HepG2 (cell line): ENCODE measurements around the gene MACROD2. TPM values are rescaled to one million over a fixed set of nuclear protein-coding genes. Genes with fewer than 3 reads are reported as not detected.

Experiments
- ATAC-seq: fragments of 200-7000 bp; cut with Tn5 transposase; 3 replicates; pipeline ENCODE4 v1.9.1; 2020; ENCODE audit warnings: mild to moderate bottlenecking, moderate library complexity
- BruUV-seq: library from RNA; stranded (reverse); fragments of 400-500 nt; replicated peaks from 2 replicates; lab custom pipeline; 2021; lab: Mats Ljungman, UMichigan
- CTCF ChIA-PET: fragments of 300-600 bp; formaldehyde crosslinking; extraction: SDS; loops from one replicate; lab custom pipeline; 2021; ENCODE audit warnings: low total read pairs, inconsistent platforms, low intra/inter-chr PET ratio; lab: Yijun Ruan, JAX
- POLR2A ChIA-PET: fragments of 350-600 bp; sonication (Branson Sonifier 250); formaldehyde crosslinking; loops from one replicate; lab custom pipeline; 2020; ENCODE audit warnings: antibody characterized with exemption, inconsistent platforms; lab: Yijun Ruan, JAX
- DNase-seq: peaks from one replicate; pipeline ENCODE4 v3.0.0-alpha.2; 2015; ENCODE audit warnings: low spot score
- FAIRE-seq: peaks from 3 replicates; lab custom pipeline; 2011; peaks lifted over from hg19 to GRCh38; lab: Jason Lieb, UNC
- H2AFZ ChIP-seq: one replicate; pipeline ENCODE4 v1.6.1; 2011; ENCODE audit warnings: low read length, inconsistent platforms
- H3K27ac ChIP-seq: fragments of 300-600 bp; 3 replicates; pipeline ENCODE4 v1.8.0; 2011; ENCODE audit warnings: mixed run types, mild to moderate bottlenecking, mixed read lengths, low read length, inconsistent platforms; ENCODE audit not compliant: insufficient read depth; ENCODE audit errors: extremely low read length
- H3K27me3 ChIP-seq, 2 experiments: fragments of 200-600 bp in 1 of 2; 2 replicates in 1 of 2; 3 replicates in 1 of 2; pipeline versions ENCODE4 v1.6.0 to v1.8.0; 2011; ENCODE audit warnings: low read length in 2 of 2, mild to moderate bottlenecking in 2 of 2, moderate library complexity in 2 of 2, inconsistent platforms in 1 of 2; ENCODE audit not compliant: insufficient read depth in 2 of 2, control insufficient read depth in 1 of 2
- H3K36me3 ChIP-seq, 2 experiments: fragments of 200-600 bp in 1 of 2; replicated peaks in 1 of 2; 2 replicates in 1 of 2; 3 replicates in 1 of 2; pipeline versions ENCODE4 v1.5.1 to v1.8.0; 2011; ENCODE audit warnings: low read length in 2 of 2, inconsistent platforms in 1 of 2; ENCODE audit not compliant: insufficient read depth in 2 of 2, control insufficient read depth in 1 of 2
- H3K4me1 ChIP-seq: 2 replicates; pipeline ENCODE4 v1.5.1; 2012; ENCODE audit warnings: low read length, inconsistent platforms; ENCODE audit not compliant: insufficient read depth
- H3K4me2 ChIP-seq: 2 replicates; pipeline ENCODE4 v1.6.0; 2011; ENCODE audit warnings: low read depth, low read length, inconsistent platforms
- H3K4me3 ChIP-seq, 3 experiments: fragments of 200-600 bp in 1 of 3; sonication (generic), shearing (Covaris generic) in 1 of 3; replicated peaks in 1 of 3; 2 replicates each; pipeline ENCODE4 v1.5.1; 2011 to 2016; ENCODE audit warnings: low read length in 3 of 3, inconsistent platforms in 2 of 3, low read depth in 2 of 3, mild to moderate bottlenecking in 2 of 3, control low read depth in 1 of 3, mixed read lengths in 1 of 3; ENCODE audit not compliant: insufficient read depth in 1 of 3
- H3K79me2 ChIP-seq: one replicate; pipeline ENCODE4 v1.6.1; 2011; ENCODE audit warnings: low read length, inconsistent platforms; ENCODE audit not compliant: insufficient read depth
- H3K9ac ChIP-seq: 2 replicates; pipeline ENCODE4 v1.6.0; 2011; ENCODE audit warnings: mild to moderate bottlenecking, low read depth, low read length, inconsistent platforms; ENCODE audit not compliant: insufficient read depth
- H3K9me3 ChIP-seq: 2 replicates; pipeline ENCODE4 v1.5.1; 2012; ENCODE audit warnings: mild to moderate bottlenecking, low read length
- H4K20me1 ChIP-seq: 2 replicates; pipeline ENCODE4 v1.6.0; 2011; ENCODE audit warnings: inconsistent platforms, mild to moderate bottlenecking, low read length, moderate library complexity; ENCODE audit not compliant: insufficient read depth
- CREB3 ChIP-seq: sonication (generic); formaldehyde crosslinking; IDR thresholded peaks from 2 replicates; pipeline ENCODE4 v1.5.0; 2020; ENCODE audit warnings: missing genetic modification reagents
- IKZF1 ChIP-seq: fragments of 450-650 bp; IDR thresholded peaks from 2 replicates; pipeline ENCODE4 v1.7.1; 2016
- MZF1 ChIP-seq: sonication (generic); formaldehyde crosslinking; IDR thresholded peaks from 2 replicates; pipeline ENCODE4 v1.8.1; 2023; ENCODE audit warnings: mild to moderate bottlenecking, missing genetic modification reagents, borderline replicate concordance
- NCOA2 ChIP-seq: sonication (generic); formaldehyde crosslinking; IDR thresholded peaks from 2 replicates; pipeline ENCODE4 v1.8.0; 2022; ENCODE audit warnings: inconsistent platforms
- TMF1 ChIP-seq: sonication (generic); formaldehyde crosslinking; IDR thresholded peaks from 2 replicates; pipeline ENCODE4 v1.8.1; 2022; ENCODE audit warnings: low read depth, missing genetic modification reagents
- ZNF382 ChIP-seq: sonication (generic); formaldehyde crosslinking; IDR thresholded peaks from 2 replicates; pipeline ENCODE4 v1.5.0; 2020; ENCODE audit warnings: missing genetic modification reagents, mild to moderate bottlenecking, borderline replicate concordance
- ZNF614 ChIP-seq: IDR thresholded peaks from 2 replicates; pipeline ENCODE4 v1.6.1; 2018; ENCODE audit warnings: missing biosample characterization, missing genetic modification reagents, inconsistent platforms, borderline replicate concordance
- WGBS: methylation state at CpG from one replicate; pipeline ENCODE4 v1.1.6; 2017; ENCODE audit warnings: low lambda C conversion rate; 5-methylcytosine and 5-hydroxymethylcytosine counted together
- in situ Hi-C: cut with HindIII; loops from 2 replicates; pipeline ENCODE4 v1.10.0; 2017; ENCODE audit warnings: low pct_unique_long_range_greater_than_20kb; ENCODE audit not compliant: extremely low pct_ligation_motif_present
- intact Hi-C: fragments of 100-400 bp; cut with micrococcal nuclease; formaldehyde crosslinking; loops from one replicate; pipeline ENCODE4 v1.10.0; 2022; ENCODE audit not compliant: unreplicated experiment
- polyA plus RNA-seq, 8 experiments: library from polyadenylated mRNA; depleted of rRNA in 3 of 8; stranded (reverse) in 7 of 8; unstranded in 1 of 8; fragments of >200 nt; fragmentation: Illumina TruSeq in 4 of 8; extraction: Trizol in 4 of 8; gene quantifications; 2 replicates each; pipeline versions ENCODE4 v1.2.1 to v1.2.3, GENCODE V29; 2011 to 2016; ENCODE audit warnings: low read depth in 4 of 8, missing spikeins in 1 of 8, mixed read lengths in 1 of 8; ENCODE audit not compliant: insufficient read depth in 1 of 8
- total RNA-seq, 5 experiments: library from RNA; depleted of rRNA; stranded (reverse); fragments of >200 nt; fragmentation: Illumina TruSeq; extraction: Trizol; gene quantifications; 2 replicates each; pipeline ENCODE4 v1.2.3, GENCODE V29; 2016; ENCODE audit warnings: low read depth in 1 of 5

MACROD2 gene
- total and polyA plus RNA-seq, 2 of the 13 experiments (the other 11 are each of a cell fraction or from before 2014, with no cell fraction given): 0.13 to 0.51 TPM

- Histone ChIP-seq H3K36me3 (no peaks in the 10 kb centered on the region), H3K79me2 (no peaks in the 10 kb centered on the region), H4K20me1 (no peaks in the 10 kb centered on the region), H3K27me3 (no peaks in the 10 kb centered on the region), H3K9ac (no peak overlapping the region), H3K4me1 (no peaks in the 10 kb centered on the region), H3K9me3 (no peaks in the 10 kb centered on the region), H3K4me3 (no peak overlapping the region), H3K27ac (no peak overlapping the region), H2AFZ (no peak overlapping the region), H3K4me2 (no peak overlapping the region)
- no TSS peak for BruUV-seq
- intact Hi-C loops: no loop called here
- DNase-seq (no peak), FAIRE-seq (no peak), ATAC-seq (no peak)
- CTCF ChIA-PET: no interaction called here
- 3% methylated on average over 1 of the region's 1 CpG for WGBS
- in situ Hi-C loops: no loop called here
- POLR2A ChIA-PET: no interaction called here
- no peak for TF ChIP-seq ZNF614 (CRISPR knock-in tag)
These were observed 499.0 kb downstream of the MACROD2 start for GRCh38 chr20:14494355-14494754.

- H4K20me1 ChIP-seq: no peaks in the 10 kb centered on the region
- H3K27ac ChIP-seq: no peak overlapping the region
- intact Hi-C loops: no loop called here
- H3K27me3 ChIP-seq: no peaks in the 10 kb centered on the region
- DNase-seq (no peak), FAIRE-seq (no peak), ATAC-seq (no peak)
- H3K4me2 ChIP-seq: no peak overlapping the region
- in situ Hi-C loops: no loop called here
- no peak overlapping the region for H3K4me3 ChIP-seq
- H3K36me3 ChIP-seq: no peaks in the 10 kb centered on the region
- no peak overlapping the region for H3K9ac ChIP-seq
- H2AFZ ChIP-seq: no peak overlapping the region
- BruUV-seq: no TSS peak
- H3K9me3 ChIP-seq: no peaks in the 10 kb centered on the region
- POLR2A ChIA-PET: no interaction called here
- TF ChIP-seq CREB3 (no peak), NCOA2 (CRISPR knock-in tag) (no peak), TMF1 (CRISPR knock-in tag) (no peak), IKZF1 (no peak), ZNF382 (CRISPR knock-in tag) (no peak), MZF1 (CRISPR knock-in tag) (no peak)
- CTCF ChIA-PET: no interaction called here
- H3K79me2 ChIP-seq: no peaks in the 10 kb centered on the region
- no peaks in the 10 kb centered on the region for H3K4me1 ChIP-seq
These were observed 499.8 kb downstream of the MACROD2 start for GRCh38 chr20:14495066-14495465.
